AG04450 (cell line): Measurements from ENCODE around the gene CWC22. TPM values are rescaled to one million over a fixed set of nuclear protein-coding genes. Genes with fewer than 3 reads are reported as not detected.

ENCODE experiments used
- CTCF ChIA-PET: fragments of 300-600, 350-600 bp; formaldehyde crosslinking; extraction: SDS; loops from one replicate; lab custom pipeline; 2022; ENCODE audit warnings: antibody characterized with exemption, inconsistent platforms; lab: Charles Lee
- POLR2A ChIA-PET: fragments of 350-600 bp; formaldehyde crosslinking; extraction: SDS; loops from one replicate; lab custom pipeline; 2021; ENCODE audit warnings: antibody characterized with exemption, inconsistent platforms; lab: Yijun Ruan, JAX
- DNase-seq: peaks from one replicate; pipeline ENCODE4 v3.0.0-alpha.2; 2011; ENCODE audit warnings: low read depth, low spot score
- H3K27ac ChIP-seq: one replicate; pipeline ENCODE4 v1.5.1; 2012; ENCODE audit warnings: low read depth, low read length, control low read depth
- H3K27me3 ChIP-seq: one replicate; pipeline ENCODE4 v1.6.0; 2012; ENCODE audit warnings: low read length; ENCODE audit not compliant: control insufficient read depth, insufficient read depth
- H3K4me3 ChIP-seq: 2 replicates; pipeline ENCODE4 v1.5.1; 2011; ENCODE audit warnings: mild to moderate bottlenecking, low read depth, low read length, control low read depth
- H3K9me3 ChIP-seq: 2 replicates; pipeline ENCODE4 v1.5.1; 2012; ENCODE audit warnings: low read length; ENCODE audit not compliant: control insufficient read depth, insufficient read depth
- polyA plus RNA-seq: library from polyadenylated mRNA; depleted of rRNA; stranded (reverse); fragments of >200 nt; gene quantifications from 2 replicates; pipeline ENCODE4 v1.2.3, GENCODE V29; 2011; rRNA removed
- small RNA-seq: library from RNA; depleted of rRNA; stranded (forward); fragments of <200 nt; gene quantifications from one replicate; pipeline ENCODE3, GENCODE V24; 2012; ENCODE audit warnings: low read depth; ENCODE audit not compliant: insufficient read length
- TF ChIP-seq, protein P1 (sequence below): IDR thresholded peaks from 2 replicates; pipeline ENCODE4 v1.5.1; 2011; ENCODE audit warnings: low read depth, low read length, control low read depth, inconsistent platforms

The CWC22 gene
- polyA plus RNA-seq, 1 experiment = 6.0 TPM

DNA sequence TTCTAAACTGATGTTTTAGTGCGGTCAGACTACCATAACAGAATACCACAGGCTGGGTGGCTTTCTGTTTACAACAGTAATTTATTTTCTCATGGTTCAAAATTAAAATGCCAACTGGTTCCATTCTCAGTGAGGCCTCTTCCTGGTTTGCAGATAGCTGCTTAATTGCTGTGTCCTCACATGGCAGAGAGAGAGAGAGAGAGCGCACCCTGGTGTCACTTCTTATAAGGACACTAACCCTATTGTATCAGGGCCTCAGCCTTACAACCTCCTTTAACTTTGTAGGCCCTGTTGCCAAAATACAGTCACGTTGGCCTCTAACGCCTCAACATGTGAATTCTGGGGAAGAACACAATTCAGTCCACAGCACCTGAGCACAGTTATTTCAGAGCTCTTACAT lies 108.2 kb downstream of the CWC22 start:
- TF ChIP-seq, protein P1, sequence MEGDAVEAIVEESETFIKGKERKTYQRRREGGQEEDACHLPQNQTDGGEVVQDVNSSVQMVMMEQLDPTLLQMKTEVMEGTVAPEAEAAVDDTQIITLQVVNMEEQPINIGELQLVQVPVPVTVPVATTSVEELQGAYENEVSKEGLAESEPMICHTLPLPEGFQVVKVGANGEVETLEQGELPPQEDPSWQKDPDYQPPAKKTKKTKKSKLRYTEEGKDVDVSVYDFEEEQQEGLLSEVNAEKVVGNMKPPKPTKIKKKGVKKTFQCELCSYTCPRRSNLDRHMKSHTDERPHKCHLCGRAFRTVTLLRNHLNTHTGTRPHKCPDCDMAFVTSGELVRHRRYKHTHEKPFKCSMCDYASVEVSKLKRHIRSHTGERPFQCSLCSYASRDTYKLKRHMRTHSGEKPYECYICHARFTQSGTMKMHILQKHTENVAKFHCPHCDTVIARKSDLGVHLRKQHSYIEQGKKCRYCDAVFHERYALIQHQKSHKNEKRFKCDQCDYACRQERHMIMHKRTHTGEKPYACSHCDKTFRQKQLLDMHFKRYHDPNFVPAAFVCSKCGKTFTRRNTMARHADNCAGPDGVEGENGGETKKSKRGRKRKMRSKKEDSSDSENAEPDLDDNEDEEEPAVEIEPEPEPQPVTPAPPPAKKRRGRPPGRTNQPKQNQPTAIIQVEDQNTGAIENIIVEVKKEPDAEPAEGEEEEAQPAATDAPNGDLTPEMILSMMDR = peak; percentile 26; the same call in 1 of the 2 replicates
- no peak for DNase-seq
- POLR2A ChIA-PET = no interaction called here

More for the DNA sequence above, 108.2 kb downstream of the CWC22 start:
- CTCF ChIA-PET = interaction anchor here (0.7 to 1.5 kb wide), 6 partner anchors 13 to 181 kb away, joined by 3 read pairs; no protein-coding TSS in a partner anchor
- H3K9me3 ChIP-seq = no peaks in the 10 kb centered on the region
- no peaks in the 10 kb centered on the region for H3K27me3 ChIP-seq
- H3K27ac ChIP-seq = no peak overlapping the region
- no peak overlapping the region for H3K4me3 ChIP-seq

Small RNA genes lying within 50 kb of the gene (small RNA-seq; reads per million reads assigned to genes)
- not detected for gene RF00416

Other genes starting within 250 kb of the CWC22 start
- gene ZNF385B, start 145.7 kb downstream of the CWC22 start, polyA plus RNA-seq = not detected in 2 replicates